GM06990 (cell line): ENCODE data around the gene APBB2.
"Not testable (repeated sequence)": the region's sequence is repeated elsewhere in the genome, so short reads cannot be mapped to it uniquely, and the experiment has no call there.

Experiments
- DNase-seq: peaks from one replicate; pipeline ENCODE4 v3.0.0-alpha.2; 2011; ENCODE audit not compliant: insufficient read length; ENCODE audit errors: extremely low read depth
- H3K27me3 ChIP-seq: replicated peaks from 2 replicates; pipeline ENCODE4 v1.6.0; 2011; ENCODE audit warnings: low read length; ENCODE audit not compliant: control insufficient read depth, insufficient read depth
- H3K36me3 ChIP-seq: 2 replicates; pipeline ENCODE4 v1.5.1; 2011; ENCODE audit warnings: low read length; ENCODE audit not compliant: control insufficient read depth, insufficient read depth
- H3K4me3 ChIP-seq: replicated peaks from 2 replicates; pipeline ENCODE4 v1.5.1; 2011; ENCODE audit warnings: low read depth, mild to moderate bottlenecking, control low read depth, low read length
- CTCF ChIP-seq: IDR thresholded peaks from 2 replicates; pipeline ENCODE4 v1.5.1; 2011; ENCODE audit warnings: low read length, control low read depth, mild to moderate bottlenecking, inconsistent platforms; ENCODE audit not compliant: insufficient read depth, poor library complexity, severe bottlenecking

The APBB2 gene

GRCh38 chr4:41065434-41066006 is 148.8 kb downstream of the APBB2 start:
- Histone ChIP-seq H3K36me3 (no peaks in the 10 kb centered on the region), H3K4me3 (no peak overlapping the region), H3K27me3 (no peaks in the 10 kb centered on the region)
- TF ChIP-seq CTCF, result no peak
- DNase-seq, result no peak

- no peak for TF ChIP-seq CTCF
- DNase-seq, result no peak
- H3K27me3 ChIP-seq, result no peaks in the 10 kb centered on the region
- H3K36me3 ChIP-seq, result no peaks in the 10 kb centered on the region
- H3K4me3 ChIP-seq, result no peak overlapping the region
Measured at GRCh38 chr4:41064953-41065352, 149.4 kb downstream of the APBB2 start.

GRCh38 chr4:41061482-41062185 is 152.7 kb downstream of the APBB2 start:
- DNase-seq, result no peak
- Histone ChIP-seq H3K4me3 (no peak overlapping the region), H3K36me3 (no peaks in the 10 kb centered on the region), H3K27me3 (no peaks in the 10 kb centered on the region)
- no peak for TF ChIP-seq CTCF

- H3K27me3 ChIP-seq, result no peaks in the 10 kb centered on the region
- no peak for TF ChIP-seq CTCF
- no peaks in the 10 kb centered on the region for H3K36me3 ChIP-seq
- DNase-seq, result no peak
- H3K4me3 ChIP-seq, result no peak overlapping the region
Measured at GRCh38 chr4:41060352-41061334, 153.7 kb downstream of the APBB2 start.

GRCh38 chr4:41059411-41059810 is 154.9 kb downstream of the APBB2 start:
- DNase-seq, H3K36me3 ChIP-seq, H3K4me3 ChIP-seq, H3K27me3 ChIP-seq: not testable (repeated sequence)

GRCh38 chr4:41058426-41058825 is 155.9 kb downstream of the APBB2 start:
- no peak for TF ChIP-seq CTCF
- DNase-seq, result no peak
- H3K4me3 ChIP-seq, result no peak overlapping the region

More at GRCh38 chr4:41058426-41058825, 155.9 kb downstream of the APBB2 start:
- H3K27me3 ChIP-seq, result no peaks in the 10 kb centered on the region
- no peaks in the 10 kb centered on the region for H3K36me3 ChIP-seq
